Coronary artery (tissue), 2 donors: ENCODE data around the gene DYNC2H1.

Source experiments
- DNase-seq: peaks from one replicate; pipeline ENCODE4 v3.0.0-alpha.2; 2017; ENCODE audit warnings: low spot score
- H3K27ac ChIP-seq, 2 donors: fragments of 200-600 bp; sonication (generic); one replicate each; pipeline ENCODE4 v1.5.1; 2016 to 2019
- H3K4me3 ChIP-seq: fragments of 200-600 bp; sonication (generic); 2 replicates; pipeline ENCODE4 v1.5.1; 2016; ENCODE audit warnings: mild to moderate bottlenecking, moderate library complexity
- TF ChIP-seq, protein P1 (sequence below): fragments of 200-600 bp; sonication (generic); IDR thresholded peaks from one replicate; pipeline ENCODE4 v1.5.1; 2019; ENCODE audit warnings: antibody characterized with exemption

DYNC2H1 gene

DNA sequence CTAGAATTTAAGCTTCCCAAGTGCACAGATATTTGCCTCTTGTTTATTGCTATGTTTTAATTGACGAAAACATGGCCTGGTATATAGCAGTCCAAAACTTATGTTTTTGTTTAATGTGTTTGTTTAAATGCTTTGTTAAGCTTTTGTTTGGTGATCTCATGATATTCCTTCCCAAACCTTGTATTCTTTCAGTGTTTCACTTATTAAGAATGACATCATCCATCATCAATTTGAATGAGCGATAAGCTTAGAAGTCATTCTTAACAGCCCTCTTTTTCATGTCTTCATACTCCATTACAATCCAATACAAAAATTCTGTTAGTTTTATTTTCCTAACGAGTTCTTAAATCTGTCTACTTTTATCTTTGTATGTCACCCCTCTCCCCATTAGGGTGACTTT, 206.0 kb downstream of the DYNC2H1 start:
- Histone ChIP-seq H3K4me3 (no peak overlapping the region), H3K27ac (no peak overlapping the region)
- DNase-seq, result no peak
- TF ChIP-seq, protein P1, sequence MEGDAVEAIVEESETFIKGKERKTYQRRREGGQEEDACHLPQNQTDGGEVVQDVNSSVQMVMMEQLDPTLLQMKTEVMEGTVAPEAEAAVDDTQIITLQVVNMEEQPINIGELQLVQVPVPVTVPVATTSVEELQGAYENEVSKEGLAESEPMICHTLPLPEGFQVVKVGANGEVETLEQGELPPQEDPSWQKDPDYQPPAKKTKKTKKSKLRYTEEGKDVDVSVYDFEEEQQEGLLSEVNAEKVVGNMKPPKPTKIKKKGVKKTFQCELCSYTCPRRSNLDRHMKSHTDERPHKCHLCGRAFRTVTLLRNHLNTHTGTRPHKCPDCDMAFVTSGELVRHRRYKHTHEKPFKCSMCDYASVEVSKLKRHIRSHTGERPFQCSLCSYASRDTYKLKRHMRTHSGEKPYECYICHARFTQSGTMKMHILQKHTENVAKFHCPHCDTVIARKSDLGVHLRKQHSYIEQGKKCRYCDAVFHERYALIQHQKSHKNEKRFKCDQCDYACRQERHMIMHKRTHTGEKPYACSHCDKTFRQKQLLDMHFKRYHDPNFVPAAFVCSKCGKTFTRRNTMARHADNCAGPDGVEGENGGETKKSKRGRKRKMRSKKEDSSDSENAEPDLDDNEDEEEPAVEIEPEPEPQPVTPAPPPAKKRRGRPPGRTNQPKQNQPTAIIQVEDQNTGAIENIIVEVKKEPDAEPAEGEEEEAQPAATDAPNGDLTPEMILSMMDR, result no peak

DNA sequence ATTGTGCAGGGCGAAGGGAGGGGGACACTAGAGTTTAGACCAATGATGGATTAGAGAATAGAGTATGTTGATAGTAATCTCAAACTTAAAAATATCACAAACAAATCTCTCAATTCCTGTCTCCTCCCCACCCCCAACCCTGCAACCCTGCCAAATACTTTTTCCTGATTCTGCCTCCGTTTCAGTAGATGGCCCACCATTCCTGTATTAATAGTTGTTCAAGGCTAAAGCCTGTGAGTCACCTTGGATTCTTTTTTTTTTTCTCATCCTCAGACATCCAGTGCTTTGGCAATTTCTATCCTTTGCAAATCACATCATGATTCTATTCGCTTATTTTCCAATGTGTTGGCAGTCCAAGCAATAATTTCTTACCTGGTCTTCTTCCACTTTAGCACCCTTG, 207.9 kb downstream of the DYNC2H1 start:
- no peak for DNase-seq

DNA sequence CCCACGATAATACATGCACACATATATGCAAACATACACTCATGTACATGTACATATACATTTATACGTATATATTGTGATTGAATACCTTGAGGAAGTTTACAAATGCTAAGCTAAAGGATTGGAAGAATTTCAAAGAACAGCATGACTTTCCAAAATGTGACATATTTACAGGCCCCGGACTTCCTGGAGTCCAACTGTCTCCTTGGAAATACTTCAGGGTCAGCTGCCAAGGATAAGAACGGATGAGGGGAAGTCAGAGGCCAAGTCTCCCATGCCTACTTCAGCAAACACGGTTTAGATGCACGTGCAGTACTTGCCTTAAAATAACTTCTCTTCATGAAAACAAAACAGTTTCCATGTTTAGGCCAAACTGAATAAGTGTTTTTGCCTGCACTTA, 213.6 kb downstream of the DYNC2H1 start:
- no peak overlapping the region for H3K27ac ChIP-seq
- no peak for DNase-seq
- H3K4me3 ChIP-seq, result no peak overlapping the region
- TF ChIP-seq, protein P1, result no peak

More for the DNA sequence above, 207.9 kb downstream of the DYNC2H1 start:
- Histone ChIP-seq H3K4me3 (no peak overlapping the region), H3K27ac (no peak overlapping the region)
- TF ChIP-seq, protein P1, result no peak

DNA sequence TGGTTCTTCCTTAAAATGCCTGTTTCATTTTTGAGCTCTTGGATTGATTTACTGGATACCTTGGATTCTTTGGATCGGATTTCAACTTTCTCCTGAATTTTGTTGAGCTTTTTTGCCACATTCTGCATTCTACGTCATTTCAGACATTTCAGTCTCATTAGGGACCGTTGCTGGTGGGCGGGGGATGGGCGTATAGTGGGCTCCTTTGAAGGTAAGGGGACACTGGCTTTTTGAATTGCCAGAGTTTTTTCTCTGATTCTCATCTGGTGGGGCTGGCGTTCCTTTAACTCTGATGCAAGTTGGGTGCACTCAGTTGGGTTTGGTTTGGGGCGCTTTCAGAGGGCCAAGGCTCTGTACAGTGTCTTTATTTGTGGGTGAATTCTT, 216.5 kb downstream of the DYNC2H1 start:
- TF ChIP-seq, protein P1, result no peak
- no peak for DNase-seq
- Histone ChIP-seq H3K4me3 (no peak overlapping the region), H3K27ac (no peak overlapping the region)

DNA sequence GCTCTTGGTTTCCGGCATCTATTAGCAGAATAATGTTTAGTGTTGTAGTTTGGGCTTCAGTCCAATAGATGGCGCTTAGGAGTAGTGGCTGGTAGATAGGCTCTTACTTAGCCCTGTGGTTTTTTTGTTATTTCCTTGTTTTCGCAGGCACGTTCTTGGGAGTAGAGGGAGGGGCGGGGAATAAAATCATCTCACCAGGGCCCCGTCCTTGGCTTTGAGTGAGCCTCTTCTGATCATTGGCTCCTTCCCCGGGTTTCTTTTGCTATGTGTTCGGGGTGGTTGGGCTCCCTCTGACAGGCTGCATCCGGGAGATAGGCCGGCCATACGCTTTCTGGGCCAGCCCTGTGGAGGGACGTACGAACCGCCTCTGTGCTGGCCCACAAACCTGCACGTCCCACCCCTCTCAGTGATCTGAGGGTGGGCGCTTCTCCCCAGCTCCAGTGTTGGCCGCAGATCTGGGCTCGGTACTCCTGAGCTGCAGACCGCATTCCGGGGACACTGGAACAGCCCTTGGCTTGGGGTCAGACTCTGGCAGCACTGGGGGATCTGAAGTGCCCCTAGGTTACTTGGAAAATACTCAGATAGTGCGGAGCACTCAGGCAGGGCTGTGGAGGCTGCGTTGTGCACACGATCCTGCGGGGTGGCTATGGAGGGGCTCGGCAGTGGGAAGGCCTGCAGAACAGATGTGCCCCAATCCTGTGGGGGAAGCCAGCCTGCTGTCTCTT, 217.0 kb downstream of the DYNC2H1 start:
- TF ChIP-seq, protein P1, result no peak
- Histone ChIP-seq H3K4me3 (no peak overlapping the region), H3K27ac (no peak overlapping the region)
- DNase-seq, result no peak

DNA sequence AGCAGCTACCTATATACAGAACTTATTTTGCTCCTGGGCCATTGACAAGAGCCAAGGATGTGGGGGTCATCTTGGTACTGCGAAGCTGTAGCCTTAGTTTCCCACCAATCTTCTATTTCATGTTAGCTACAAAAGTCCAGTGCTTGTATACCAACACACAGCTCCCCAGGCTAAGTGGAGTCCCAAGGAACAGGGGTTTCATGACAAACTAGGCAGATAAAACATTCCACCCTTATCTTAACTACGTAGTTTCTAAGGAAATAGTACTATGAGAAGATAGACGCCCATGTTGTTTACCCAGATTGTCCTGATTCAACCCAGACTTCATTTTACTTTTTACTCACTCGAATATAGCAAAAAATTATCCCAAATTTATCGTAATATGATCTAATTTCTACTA, 218.5 kb downstream of the DYNC2H1 start:
- TF ChIP-seq, protein P1, result no peak
- no peak overlapping the region for H3K4me3 ChIP-seq
- DNase-seq, result no peak
- no peak overlapping the region for H3K27ac ChIP-seq

DNA sequence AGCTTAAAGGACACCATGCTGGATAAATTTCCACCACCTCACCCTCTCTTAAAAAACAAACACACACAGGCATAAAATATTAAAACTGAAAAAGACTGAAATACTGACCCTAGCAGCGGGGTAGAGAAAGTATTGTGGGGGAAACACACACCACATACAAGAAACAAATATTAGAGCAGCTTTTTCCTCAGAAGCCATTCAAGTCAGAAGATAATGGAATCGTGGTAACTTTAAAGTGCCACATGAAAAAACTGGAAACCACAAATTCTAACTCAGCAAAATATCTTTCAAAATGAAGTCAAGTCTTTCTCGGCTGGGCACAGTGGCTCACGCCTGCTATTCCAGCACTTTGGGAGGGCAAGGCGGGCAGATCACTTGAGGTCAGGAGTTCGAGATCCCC, 223.2 kb downstream of the DYNC2H1 start:
- TF ChIP-seq, protein P1, result no peak
- no peak overlapping the region for H3K4me3 ChIP-seq
- H3K27ac ChIP-seq, result no peak overlapping the region
- no peak for DNase-seq
